ENCODE measurements around the gene ANTXR2.

The ANTXR2 gene

GRCh38 chr4:79979785-79980437 lies 93.1 kb downstream of the ANTXR2 start:
- no peak for DNase-seq

- no peak for DNase-seq
Measured at GRCh38 chr4:79977131-79977840, 95.7 kb downstream of the ANTXR2 start.

GRCh38 chr4:79964400-79965211 lies 108.4 kb downstream of the ANTXR2 start:
- DNase-seq: no peak

GRCh38 chr4:79964020-79964399 lies 109.0 kb downstream of the ANTXR2 start:
- no peak for DNase-seq

- DNase-seq: no peak
Measured at GRCh38 chr4:79959652-79960051, 113.4 kb downstream of the ANTXR2 start.

GRCh38 chr4:79958466-79959264 lies 114.4 kb downstream of the ANTXR2 start:
- no peak for DNase-seq

- no peak for DNase-seq
Measured at GRCh38 chr4:79949178-79949577, 123.9 kb downstream of the ANTXR2 start.

- no peak for DNase-seq
Measured at GRCh38 chr4:79948739-79949138, 124.3 kb downstream of the ANTXR2 start.

- DNase-seq: no peak
Measured at GRCh38 chr4:79948261-79948660, 124.8 kb downstream of the ANTXR2 start.

GRCh38 chr4:79947386-79947785 lies 125.6 kb downstream of the ANTXR2 start:
- no peak for DNase-seq

GRCh38 chr4:79935274-79935673 lies 137.8 kb downstream of the ANTXR2 start:
- no peak for DNase-seq

GRCh38 chr4:79934660-79935059 lies 138.4 kb downstream of the ANTXR2 start:
- no peak for DNase-seq

- no peak for DNase-seq
Measured at GRCh38 chr4:79927931-79928330, 145.1 kb downstream of the ANTXR2 start.

GRCh38 chr4:79923281-79923680 lies 149.7 kb downstream of the ANTXR2 start:
- DNase-seq: no peak

GRCh38 chr4:79922011-79922410 lies 151.0 kb downstream of the ANTXR2 start:
- DNase-seq: no peak

GRCh38 chr4:79920163-79920853 lies 152.7 kb downstream of the ANTXR2 start:
- DNase-seq: no peak

- no peak for DNase-seq
Measured at GRCh38 chr4:79918292-79918691, 154.7 kb downstream of the ANTXR2 start.

GRCh38 chr4:79917246-79917645 lies 155.8 kb downstream of the ANTXR2 start:
- DNase-seq: peak; percentile 33 to 34

GRCh38 chr4:79915246-79915645 lies 157.8 kb downstream of the ANTXR2 start:
- no peak for DNase-seq

- no peak for DNase-seq
Measured at GRCh38 chr4:79913581-79913980, 159.4 kb downstream of the ANTXR2 start.

- no peak for DNase-seq
Measured at GRCh38 chr4:79907001-79907400, 166.0 kb downstream of the ANTXR2 start.

GRCh38 chr4:79906303-79906702 lies 166.7 kb downstream of the ANTXR2 start:
- no peak for DNase-seq
